A549 (cell line): ENCODE data around the gene VGLL1. TPM values are rescaled to one million over a fixed set of nuclear protein-coding genes. Genes with fewer than 3 reads are reported as not detected.

Experiments used
- ATAC-seq, 2 experiments: fragments of 200-7000 bp in 1 of 2; fragments of >200 bp in 1 of 2; cut with Nextera tagmentation in 1 of 2; cut with Tn5 transposase in 1 of 2; 3 replicates each; pipeline versions ENCODE4 v1.8.0 to v1.9.1; 2018 to 2020; ENCODE audit warnings: mild to moderate bottlenecking in 1 of 2, moderate library complexity in 1 of 2
- CTCF ChIA-PET: fragments of 300-600 bp; sonication (Branson Sonifier 250); formaldehyde crosslinking; extraction: SDS; loops from one replicate; lab custom pipeline; 2021; ENCODE audit warnings: antibody characterized with exemption, inconsistent platforms; lab: Yijun Ruan, JAX
- POLR2A ChIA-PET: fragments of 350-600 bp; formaldehyde crosslinking; extraction: SDS; loops from one replicate; lab custom pipeline; 2021; ENCODE audit warnings: antibody characterized with exemption, inconsistent platforms; lab: Yijun Ruan, JAX
- DNase-seq, 2 experiments: peaks; one replicate each; pipeline versions ENCODE4 v3.0.0 to v3.0.0-alpha.2; 2011 to 2016; ENCODE audit warnings: low read depth in 1 of 2, low spot score in 1 of 2
- FAIRE-seq: peaks from 2 replicates; lab custom pipeline; 2011; peaks lifted over from hg19 to GRCh38; lab: Jason Lieb, UNC
- H3K27ac ChIP-seq, 2 experiments: fragments of >200 bp; sonication (Bioruptor Twin); formaldehyde crosslinking; 3 replicates each; pipeline ENCODE4 v1.5.1; 2016 to 2017
- H3K4me1 ChIP-seq: fragments of >200 bp; sonication (Bioruptor Twin); formaldehyde crosslinking; 3 replicates; pipeline ENCODE4 v1.6.1; 2016
- H3K4me2 ChIP-seq: fragments of >200 bp; sonication (Bioruptor Twin); formaldehyde crosslinking; 3 replicates; pipeline ENCODE4 v1.6.1; 2016
- H3K4me3 ChIP-seq: fragments of >200 bp; sonication (Bioruptor Twin); formaldehyde crosslinking; 3 replicates; pipeline ENCODE4 v1.5.1; 2016
- H3K9me3 ChIP-seq: fragments of >200 bp; sonication (Bioruptor Twin); formaldehyde crosslinking; 3 replicates; pipeline ENCODE4 v1.6.1; 2016
- BCL3 ChIP-seq: fragments of >200 bp; sonication (Bioruptor Twin); formaldehyde crosslinking; IDR thresholded peaks from 3 replicates; pipeline ENCODE4 v1.6.1; 2016
- BHLHE40 ChIP-seq: IDR thresholded peaks from 2 replicates; pipeline ENCODE4 v1.6.1; 2012; ENCODE audit warnings: low read depth, low read length, inconsistent platforms
- EHF ChIP-seq: fragments of 250-450 bp; sonication (Bioruptor Pico); IDR thresholded peaks from 2 replicates; pipeline ENCODE4 v1.5.0; 2020; ENCODE audit warnings: mild to moderate bottlenecking
- EP300 ChIP-seq, 2 experiments: fragments of >200 bp; sonication (Bioruptor Twin); formaldehyde crosslinking; IDR thresholded peaks; 2 replicates in 1 of 2; 3 replicates in 1 of 2; pipeline ENCODE4 v1.6.1; 2016 to 2017
- ESRRA ChIP-seq: fragments of 150-350 bp; IDR thresholded peaks from 2 replicates; pipeline ENCODE4 v1.6.1; 2014; ENCODE audit warnings: mild to moderate bottlenecking, low read length, borderline replicate concordance
- HEYL ChIP-seq: fragments of 250-450 bp; sonication (Bioruptor Pico); IDR thresholded peaks from 2 replicates; pipeline ENCODE4 v1.8.0; 2021; ENCODE audit warnings: mild to moderate bottlenecking, moderate library complexity
- HOXA7 ChIP-seq: fragments of 250-450 bp; sonication (Bioruptor Pico); IDR thresholded peaks from 2 replicates; pipeline ENCODE4 v1.5.0; 2020; ENCODE audit warnings: mild to moderate bottlenecking, moderate library complexity
- JUN ChIP-seq, 2 experiments: fragments of >200 bp; sonication (Bioruptor Twin); formaldehyde crosslinking; IDR thresholded peaks; 2 replicates in 1 of 2; 3 replicates in 1 of 2; pipeline ENCODE4 v1.6.1; 2016 to 2017
- MAFK ChIP-seq: fragments of 450-650 bp; IDR thresholded peaks from 2 replicates; pipeline ENCODE4 v1.6.1; 2014; ENCODE audit not compliant: partially characterized antibody
- MAX ChIP-seq: IDR thresholded peaks from 2 replicates; pipeline ENCODE4 v1.6.1; 2012
- MYC ChIP-seq: IDR thresholded peaks from 2 replicates; pipeline ENCODE4 v1.6.1; 2012; ENCODE audit warnings: mild to moderate bottlenecking, inconsistent platforms, low read length, improper control_type of control experiment, borderline replicate concordance
- NPAS2 ChIP-seq: fragments of 250-450 bp; sonication (Bioruptor Pico); IDR thresholded peaks from 2 replicates; pipeline ENCODE4 v1.8.0; 2022; ENCODE audit warnings: mild to moderate bottlenecking, moderate library complexity, borderline replicate concordance
- NR3C1 ChIP-seq: fragments of >200 bp; sonication (Bioruptor Twin); formaldehyde crosslinking; IDR thresholded peaks from 3 replicates; pipeline ENCODE4 v1.6.1; 2017
- PHF8 ChIP-seq: fragments of 200-600 bp; sonication (generic); IDR thresholded peaks from 2 replicates; pipeline ENCODE4 v1.6.1; 2016; ENCODE audit warnings: low read depth, mild to moderate bottlenecking, antibody characterized with exemption, moderate library complexity, borderline replicate concordance
- POLR2A ChIP-seq: IDR thresholded peaks from 2 replicates; pipeline ENCODE4 v1.6.1; 2012; ENCODE audit warnings: mild to moderate bottlenecking, low read length
- POLR2AphosphoS2 ChIP-seq: conservative IDR thresholded peaks from 2 replicates; pipeline ENCODE4 v1.6.1; 2012; ENCODE audit warnings: low read length, improper control_type of control experiment, inconsistent platforms
- RAD21 ChIP-seq, 2 experiments: fragments of >200 bp in 1 of 2; sonication (Bioruptor Twin) in 1 of 2; formaldehyde crosslinking in 1 of 2; IDR thresholded peaks in 1 of 2; conservative IDR thresholded peaks in 1 of 2; 2 replicates in 1 of 2; 3 replicates in 1 of 2; pipeline ENCODE4 v1.6.1; 2012 to 2018; ENCODE audit warnings: inconsistent platforms in 1 of 2
- RNF2 ChIP-seq: fragments of 200-600 bp; sonication (generic); IDR thresholded peaks from 2 replicates; pipeline ENCODE4 v1.6.1; 2016; ENCODE audit warnings: low read depth, mild to moderate bottlenecking, antibody characterized with exemption, moderate library complexity, borderline replicate concordance
- SREBF2 ChIP-seq: fragments of 450-650 bp; IDR thresholded peaks from 2 replicates; pipeline ENCODE4 v1.6.1; 2014; ENCODE audit warnings: mild to moderate bottlenecking, moderate library complexity
- WGBS: methylation state at CpG from one replicate; pipeline ENCODE4 v1.1.6; 2017; ENCODE audit errors: missing lambda C conversion rate; 5-methylcytosine and 5-hydroxymethylcytosine counted together
- polyA plus RNA-seq, 4 experiments: library from polyadenylated mRNA; depleted of rRNA in 3 of 4; stranded (reverse); fragments of >200 nt; fragmentation: RNase III in 1 of 4; extraction: RNeasy Plus Mini Kit Qiagen cat#74134 plus additional on column Dnase treatment in 1 of 4; gene quantifications; 2 replicates in 3 of 4; 3 replicates in 1 of 4; pipeline ENCODE4 v1.2.3, GENCODE V29; 2011 to 2017
- TF ChIP-seq, protein P1 (sequence below): IDR thresholded peaks from 2 replicates; pipeline ENCODE4 v1.6.1; 2012

Gene VGLL1
- polyA plus RNA-seq, 2 of the 4 experiments (the other 2 are of a cell fraction), result not detected

DNA sequence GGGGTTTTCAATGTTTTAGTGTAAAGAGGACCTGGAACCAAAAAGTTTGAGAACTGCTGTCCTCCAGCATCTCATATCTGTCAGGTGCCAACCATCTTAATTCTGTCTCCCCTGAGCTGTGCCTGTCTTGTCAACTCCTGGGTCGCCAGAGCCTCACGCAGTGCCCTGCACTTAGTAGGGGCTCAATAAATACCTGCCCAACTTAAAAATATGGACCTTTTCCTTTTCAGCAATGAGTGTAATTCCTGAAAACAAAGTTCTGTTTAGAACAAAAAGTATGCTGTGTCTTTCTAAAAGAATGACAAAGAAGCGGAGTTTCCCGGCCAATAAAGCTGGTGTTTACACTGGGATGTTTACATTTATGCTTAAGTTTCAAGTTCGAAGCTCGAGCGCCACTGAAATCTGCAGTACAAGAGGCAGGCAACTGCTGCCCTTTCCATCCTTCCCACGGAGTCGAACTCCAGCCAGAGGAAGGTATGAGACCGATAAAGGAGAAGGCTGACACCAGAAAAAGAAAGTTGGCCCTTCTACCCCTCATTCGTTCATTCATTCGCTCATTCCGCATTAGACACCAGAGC, 35.7 kb upstream of the VGLL1 start:
- DNase-seq, result no peak
- POLR2A ChIA-PET, result interaction anchor here (1.4 to 1.9 kb wide), 3 partner anchors 19 to 384 kb away, joined by 3 to 9 read pairs (median 4); partner anchors contain the start of gene RBMX
- peak overlapping the region; percentile 89 for H3K4me2 ChIP-seq
- FAIRE-seq, result peak; percentile 78
- WGBS, result 2% methylated on average over 13 of the region's 13 CpGs
- H3K27ac ChIP-seq, result peak overlapping the region; percentile 97 to 98
- peak overlapping the region; percentile 71 for H3K4me3 ChIP-seq
- CTCF ChIA-PET, result interaction anchor here (0.6 to 1.0 kb wide), 2 partner anchors 75 to 1718 kb away, joined by 3 to 4 read pairs; no protein-coding TSS in a partner anchor
- H3K9me3 ChIP-seq, result no peaks in the 10 kb centered on the region
- H3K4me1 ChIP-seq, result peaks cover 13% of the 10 kb centered on the region; the same call in 2 of the 3 replicates
- no peak; a peak in 1 of 6 replicates for ATAC-seq
- TF ChIP-seq BHLHE40, result no peak
- no peak for TF ChIP-seq SREBF2
- TF ChIP-seq, protein P1, sequence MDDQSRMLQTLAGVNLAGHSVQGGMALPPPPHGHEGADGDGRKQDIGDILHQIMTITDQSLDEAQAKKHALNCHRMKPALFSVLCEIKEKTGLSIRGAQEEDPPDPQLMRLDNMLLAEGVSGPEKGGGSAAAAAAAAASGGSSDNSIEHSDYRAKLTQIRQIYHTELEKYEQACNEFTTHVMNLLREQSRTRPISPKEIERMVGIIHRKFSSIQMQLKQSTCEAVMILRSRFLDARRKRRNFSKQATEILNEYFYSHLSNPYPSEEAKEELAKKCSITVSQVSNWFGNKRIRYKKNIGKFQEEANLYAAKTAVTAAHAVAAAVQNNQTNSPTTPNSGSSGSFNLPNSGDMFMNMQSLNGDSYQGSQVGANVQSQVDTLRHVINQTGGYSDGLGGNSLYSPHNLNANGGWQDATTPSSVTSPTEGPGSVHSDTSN, result no peak
- TF ChIP-seq RNF2, result no peak
- TF ChIP-seq MAFK, result no peak
- no peak for TF ChIP-seq HOXA7 (CRISPR knock-in tag)
- TF ChIP-seq EHF (CRISPR knock-in tag), result no peak
- no peak for TF ChIP-seq NR3C1
- TF ChIP-seq ESRRA, result no peak
- TF ChIP-seq RAD21 (conservative IDR thresholded peaks at IDR 0.05 in 1 of 2, IDR thresholded peaks at IDR 0.05 in 1 of 2), result no peak
- TF ChIP-seq HEYL (CRISPR knock-in tag), result no peak
- no peak for TF ChIP-seq POLR2AphosphoS2
- no peak for TF ChIP-seq EP300 (IDR thresholded peaks at IDR 0.05)

GRCh38 chrX:136496764-136497555, 35.1 kb upstream of the VGLL1 start:
- CTCF ChIA-PET, result interaction anchor here (0.6 to 1.0 kb wide), 3 partner anchors 75 to 198 kb away, joined by 3 to 4 read pairs (median 3); no protein-coding TSS in a partner anchor
- TF ChIP-seq JUN (IDR thresholded peaks at IDR 0.05), result peak; percentile 37 to 72; a peak in 4 of 5 replicates
- no peak; the same call in 1 of the 2 replicates for TF ChIP-seq MYC
- TF ChIP-seq PHF8, result peak; percentile 83
- peak; percentile 28 for TF ChIP-seq POLR2A
- peak; percentile 72 for TF ChIP-seq MAX
- TF ChIP-seq NPAS2, result no peak
- TF ChIP-seq BCL3, result peak; percentile 46; the same call in 2 of the 3 replicates
- TF ChIP-seq, all 56 proteins: peak for 5
- DNase-seq (peak; percentile 45 to 92), FAIRE-seq (peak; percentile 65), ATAC-seq (peak; percentile 87 to 90)
- Histone ChIP-seq H3K4me1 (peaks cover 13% of the 10 kb centered on the region; the same call in 2 of the 3 replicates), H3K4me2 (peak overlapping the region; percentile 89), H3K27ac (peak overlapping the region; percentile 97 to 98), H3K9me3 (no peaks in the 10 kb centered on the region), H3K4me3 (peak overlapping the region; percentile 71)
- WGBS, result under 1% methylated on average over 15 of the region's 111 CpGs
- POLR2A ChIA-PET, result interaction anchor here (0.7 to 1.9 kb wide), 5 partner anchors 11 to 383 kb away, joined by 3 to 9 read pairs (median 4); partner anchors contain the start of gene RBMX
